GM19099 (cell line): ENCODE results near the gene NCOA5.

Source experiments
- POLR2A ChIP-seq: IDR thresholded peaks from 3 replicates; pipeline ENCODE4 v1.6.1; 2011; ENCODE audit warnings: low read depth; ENCODE audit not compliant: insufficient read length; ENCODE audit errors: extremely low read depth

NCOA5 gene

GRCh38 chr20:46060301-46060881 is 29.4 kb downstream of the NCOA5 start:
- TF ChIP-seq POLR2A: no peak

GRCh38 chr20:46058599-46059281 is 31.0 kb downstream of the NCOA5 start:
- TF ChIP-seq POLR2A: no peak

GRCh38 chr20:46057856-46058598 is 31.7 kb downstream of the NCOA5 start:
- TF ChIP-seq POLR2A: no peak

- TF ChIP-seq POLR2A: no peak
These were observed 32.5 kb downstream of the NCOA5 start for GRCh38 chr20:46056970-46057855.

- TF ChIP-seq POLR2A: no peak
These were observed 33.5 kb downstream of the NCOA5 start for GRCh38 chr20:46056027-46056833.

GRCh38 chr20:46055269-46055668 is 34.5 kb downstream of the NCOA5 start:
- TF ChIP-seq POLR2A: no peak

GRCh38 chr20:46054606-46055005 is 35.2 kb downstream of the NCOA5 start:
- TF ChIP-seq POLR2A: no peak

GRCh38 chr20:46053416-46053815 is 36.3 kb downstream of the NCOA5 start:
- TF ChIP-seq POLR2A: no peak

GRCh38 chr20:46051556-46052308 is 38.0 kb downstream of the NCOA5 start:
- no peak for TF ChIP-seq POLR2A

GRCh38 chr20:46050885-46051284 is 38.9 kb downstream of the NCOA5 start:
- TF ChIP-seq POLR2A: no peak

GRCh38 chr20:46050444-46050843 is 39.3 kb downstream of the NCOA5 start:
- no peak for TF ChIP-seq POLR2A

- no peak for TF ChIP-seq POLR2A
These were observed 39.9 kb downstream of the NCOA5 start for GRCh38 chr20:46049815-46050214.

GRCh38 chr20:46049190-46049589 is 40.6 kb downstream of the NCOA5 start:
- TF ChIP-seq POLR2A: no peak

- no peak for TF ChIP-seq POLR2A
These were observed 41.9 kb downstream of the NCOA5 start for GRCh38 chr20:46047821-46048220.
